GM18867 (cell line): ENCODE measurements around the gene HSPG2.

Source experiments
- ATAC-seq: cut with Tn5 transposase; IDR thresholded peaks from one replicate; pipeline ENCODE4 v1.9.1; 2021; ENCODE audit warnings: mild to moderate bottlenecking, moderate library complexity; ENCODE audit not compliant: unreplicated experiment

The HSPG2 gene

GRCh38 chr1:21884456-21885235 is 52.5 kb downstream of the HSPG2 start:
- ATAC-seq = no peak

GRCh38 chr1:21882721-21883415 is 54.2 kb downstream of the HSPG2 start:
- ATAC-seq = no peak

- no peak for ATAC-seq
Measured at GRCh38 chr1:21881250-21881649, 55.9 kb downstream of the HSPG2 start.

- no peak for ATAC-seq
Measured at GRCh38 chr1:21880619-21880970, 56.5 kb downstream of the HSPG2 start.

GRCh38 chr1:21879928-21880618 is 57.0 kb downstream of the HSPG2 start:
- ATAC-seq = no peak

GRCh38 chr1:21878840-21879478 is 58.2 kb downstream of the HSPG2 start:
- no peak for ATAC-seq

- ATAC-seq = no peak
Measured at GRCh38 chr1:21878009-21878773, 58.9 kb downstream of the HSPG2 start.

GRCh38 chr1:21876267-21876666 is 60.8 kb downstream of the HSPG2 start:
- ATAC-seq = no peak

GRCh38 chr1:21875621-21876063 is 61.5 kb downstream of the HSPG2 start:
- no peak for ATAC-seq

GRCh38 chr1:21874778-21875547 is 62.1 kb downstream of the HSPG2 start:
- no peak for ATAC-seq

- no peak for ATAC-seq
Measured at GRCh38 chr1:21874328-21874727, 62.8 kb downstream of the HSPG2 start.

GRCh38 chr1:21873761-21874160 is 63.3 kb downstream of the HSPG2 start:
- ATAC-seq = no peak

GRCh38 chr1:21873174-21873573 is 63.9 kb downstream of the HSPG2 start:
- ATAC-seq = no peak

GRCh38 chr1:21872445-21873079 is 64.5 kb downstream of the HSPG2 start:
- ATAC-seq = no peak

- no peak for ATAC-seq
Measured at GRCh38 chr1:21871943-21872342, 65.2 kb downstream of the HSPG2 start.

GRCh38 chr1:21870611-21871010 is 66.5 kb downstream of the HSPG2 start:
- ATAC-seq = no peak

- no peak for ATAC-seq
Measured at GRCh38 chr1:21869620-21870121, 67.4 kb downstream of the HSPG2 start.

- ATAC-seq = no peak
Measured at GRCh38 chr1:21868941-21869454, 68.1 kb downstream of the HSPG2 start.

- ATAC-seq = no peak
Measured at GRCh38 chr1:21868482-21868881, 68.6 kb downstream of the HSPG2 start.
